Measurements from ENCODE around the gene TP73.

TP73 gene

GRCh38 chr1:3777078-3777547 is 124.8 kb downstream of the TP73 start:
- H3K27me3 ChIP-seq (replicated peaks; ENCODE audit: control insufficient read depth, insufficient read depth, low read length) = no peaks in the 10 kb centered on the region
- H3K4me3 ChIP-seq (replicated peaks; ENCODE audit: low read depth, low read length) = no peak overlapping the region
- TF ChIP-seq, protein P1, sequence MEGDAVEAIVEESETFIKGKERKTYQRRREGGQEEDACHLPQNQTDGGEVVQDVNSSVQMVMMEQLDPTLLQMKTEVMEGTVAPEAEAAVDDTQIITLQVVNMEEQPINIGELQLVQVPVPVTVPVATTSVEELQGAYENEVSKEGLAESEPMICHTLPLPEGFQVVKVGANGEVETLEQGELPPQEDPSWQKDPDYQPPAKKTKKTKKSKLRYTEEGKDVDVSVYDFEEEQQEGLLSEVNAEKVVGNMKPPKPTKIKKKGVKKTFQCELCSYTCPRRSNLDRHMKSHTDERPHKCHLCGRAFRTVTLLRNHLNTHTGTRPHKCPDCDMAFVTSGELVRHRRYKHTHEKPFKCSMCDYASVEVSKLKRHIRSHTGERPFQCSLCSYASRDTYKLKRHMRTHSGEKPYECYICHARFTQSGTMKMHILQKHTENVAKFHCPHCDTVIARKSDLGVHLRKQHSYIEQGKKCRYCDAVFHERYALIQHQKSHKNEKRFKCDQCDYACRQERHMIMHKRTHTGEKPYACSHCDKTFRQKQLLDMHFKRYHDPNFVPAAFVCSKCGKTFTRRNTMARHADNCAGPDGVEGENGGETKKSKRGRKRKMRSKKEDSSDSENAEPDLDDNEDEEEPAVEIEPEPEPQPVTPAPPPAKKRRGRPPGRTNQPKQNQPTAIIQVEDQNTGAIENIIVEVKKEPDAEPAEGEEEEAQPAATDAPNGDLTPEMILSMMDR (IDR thresholded peaks at IDR 0.05; ENCODE audit: insufficient read depth, low read length, poor library complexity, severe bottlenecking) = no peak
- H3K36me3 ChIP-seq (ENCODE audit: control insufficient read depth, insufficient read depth, low read length) = peaks cover 19% of the 10 kb centered on the region
- no peak for DNase-seq (ENCODE audit: extremely low read depth, insufficient read length)

GRCh38 chr1:3777647-3778589 is 125.6 kb downstream of the TP73 start:
- Histone ChIP-seq H3K36me3 (ENCODE audit: control insufficient read depth, insufficient read depth, low read length) (peaks cover 22% of the 10 kb centered on the region), H3K27me3 (replicated peaks; ENCODE audit: control insufficient read depth, insufficient read depth, low read length) (no peaks in the 10 kb centered on the region), H3K4me3 (replicated peaks; ENCODE audit: low read depth, low read length) (no peak overlapping the region)
- DNase-seq (ENCODE audit: extremely low read depth, insufficient read length) = no peak
- TF ChIP-seq, protein P1 (IDR thresholded peaks at IDR 0.05; ENCODE audit: insufficient read depth, low read length, poor library complexity, severe bottlenecking) = no peak

DNA sequence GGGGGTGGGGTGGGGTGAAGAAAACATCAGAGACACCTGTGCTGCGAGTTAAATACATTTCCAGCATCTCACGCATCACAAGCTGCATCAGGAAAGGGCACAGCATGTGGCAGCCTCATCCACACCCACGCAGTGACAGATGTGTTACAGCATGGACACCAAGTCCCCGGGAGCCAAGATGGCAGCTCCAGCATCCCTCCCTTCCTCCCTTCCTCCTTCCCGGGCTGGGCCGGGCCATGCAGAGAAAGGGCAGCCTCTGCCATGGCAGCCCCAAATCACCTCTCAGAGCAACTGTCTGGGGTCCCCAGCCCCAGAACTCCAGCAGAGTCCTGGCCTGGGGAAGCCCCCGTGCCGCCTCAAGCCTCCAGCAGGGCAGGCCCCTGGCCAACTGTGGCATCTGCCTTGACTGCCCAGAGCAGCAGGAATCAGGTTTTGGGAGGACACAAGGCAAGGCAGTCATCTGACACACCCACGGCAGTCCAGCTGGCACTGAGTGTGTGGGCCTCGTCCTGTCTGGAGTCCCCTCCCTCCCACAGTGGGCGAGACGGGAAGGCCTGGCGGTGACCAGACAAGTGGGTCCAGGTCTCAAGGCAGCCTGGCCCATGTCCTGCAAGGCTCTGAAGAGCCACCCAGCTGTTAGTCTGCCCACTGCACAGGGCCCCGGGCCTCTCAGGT is 126.4 kb downstream of the TP73 start:
- Histone ChIP-seq H3K4me3 (replicated peaks; ENCODE audit: low read depth, low read length) (no peak overlapping the region), H3K27me3 (replicated peaks; ENCODE audit: control insufficient read depth, insufficient read depth, low read length) (no peaks in the 10 kb centered on the region), H3K36me3 (ENCODE audit: control insufficient read depth, insufficient read depth, low read length) (peaks cover 22% of the 10 kb centered on the region)
- TF ChIP-seq, protein P1 (IDR thresholded peaks at IDR 0.05; ENCODE audit: insufficient read depth, low read length, poor library complexity, severe bottlenecking) = no peak
- no peak for DNase-seq (ENCODE audit: extremely low read depth, insufficient read length)

GRCh38 chr1:3779265-3779911 is 127.1 kb downstream of the TP73 start:
- TF ChIP-seq, protein P1 (IDR thresholded peaks at IDR 0.05; ENCODE audit: insufficient read depth, low read length, poor library complexity, severe bottlenecking) = no peak
- no peak for DNase-seq (ENCODE audit: extremely low read depth, insufficient read length)
- peaks cover 23% of the 10 kb centered on the region for H3K36me3 ChIP-seq (ENCODE audit: control insufficient read depth, insufficient read depth, low read length)
- no peaks in the 10 kb centered on the region for H3K27me3 ChIP-seq (replicated peaks; ENCODE audit: control insufficient read depth, insufficient read depth, low read length)
- H3K4me3 ChIP-seq (replicated peaks; ENCODE audit: low read depth, low read length) = no peak overlapping the region

DNA sequence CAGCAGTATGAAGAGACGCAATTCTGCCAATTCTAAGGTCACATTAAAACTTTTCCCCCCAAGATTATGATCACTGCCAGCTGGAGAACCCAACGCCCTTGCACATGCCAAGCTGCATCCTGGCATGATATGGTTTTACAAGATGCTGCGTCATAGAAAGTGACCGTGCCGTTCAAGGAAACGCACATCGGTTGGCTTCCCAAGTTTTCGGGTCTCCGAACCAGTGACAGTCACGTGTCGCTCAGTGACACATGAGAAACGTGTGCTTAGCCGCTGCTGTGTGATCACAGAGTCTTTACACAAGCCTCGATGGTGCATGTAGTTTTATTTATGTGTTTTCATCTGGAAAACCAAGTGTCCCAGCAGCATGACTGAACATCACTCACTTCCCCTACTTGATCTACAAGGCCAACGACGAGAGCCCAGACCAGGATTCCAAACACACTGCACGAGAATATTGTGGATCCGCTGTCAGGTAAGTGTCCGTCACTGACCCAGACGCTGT is 127.6 kb downstream of the TP73 start:
- TF ChIP-seq, protein P1 (IDR thresholded peaks at IDR 0.05; ENCODE audit: insufficient read depth, low read length, poor library complexity, severe bottlenecking) = no peak
- Histone ChIP-seq H3K36me3 (ENCODE audit: control insufficient read depth, insufficient read depth, low read length) (peaks cover 26% of the 10 kb centered on the region), H3K4me3 (replicated peaks; ENCODE audit: low read depth, low read length) (no peak overlapping the region), H3K27me3 (replicated peaks; ENCODE audit: control insufficient read depth, insufficient read depth, low read length) (no peaks in the 10 kb centered on the region)
- DNase-seq (ENCODE audit: extremely low read depth, insufficient read length) = no peak
